GM12864 (cell line): Measurements from ENCODE around the gene PLP2.
"Not testable (repeated sequence)": the region's sequence is repeated elsewhere in the genome, so short reads cannot be mapped to it uniquely, and the experiment has no call there.

Experiments
- DNase-seq: peaks from one replicate; pipeline ENCODE4 v3.0.0-alpha.2; 2011; ENCODE audit warnings: low read depth
- H3K4me3 ChIP-seq: 2 replicates; pipeline ENCODE4 v1.5.1; 2011; ENCODE audit warnings: mild to moderate bottlenecking, low read depth, low read length, control low read depth
- CTCF ChIP-seq: IDR thresholded peaks from 2 replicates; pipeline ENCODE4 v1.5.1; 2011; ENCODE audit warnings: low read depth, mild to moderate bottlenecking, moderate library complexity, low read length, control low read depth, inconsistent platforms; ENCODE audit errors: missing control alignments

The PLP2 gene

GRCh38 chrX:49142264-49142663 is 29.4 kb upstream of the PLP2 start:
- DNase-seq, H3K4me3 ChIP-seq: not testable (repeated sequence)
- TF ChIP-seq CTCF: peak; percentile 2

- H3K4me3 ChIP-seq, DNase-seq: not testable (repeated sequence)
Observed at GRCh38 chrX:49143154-49143553, 28.5 kb upstream of the PLP2 start.

DNA sequence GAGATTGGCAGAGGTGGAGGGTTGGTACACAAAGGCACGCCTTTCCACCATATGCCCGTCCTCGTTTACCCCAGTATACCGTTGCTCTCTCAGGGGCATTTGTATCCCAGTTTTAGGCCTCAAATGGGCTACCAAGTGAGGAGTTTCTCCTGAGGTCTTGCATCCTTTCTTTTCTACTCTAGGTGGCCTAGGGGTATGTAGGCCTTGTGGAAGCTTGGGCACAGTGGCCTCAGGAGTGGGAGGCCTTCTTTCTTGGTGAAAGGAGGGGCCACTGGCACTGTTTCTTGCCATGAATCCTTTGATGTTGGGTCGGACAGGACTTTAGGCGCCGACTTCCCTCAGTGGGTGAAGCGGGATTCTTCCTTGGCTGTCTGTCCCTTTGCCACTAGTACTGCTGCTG is 24.4 kb upstream of the PLP2 start:
- no peak for TF ChIP-seq CTCF
- no peak for DNase-seq
- no peak overlapping the region for H3K4me3 ChIP-seq

GRCh38 chrX:49147936-49148335 is 23.8 kb upstream of the PLP2 start:
- no peak overlapping the region for H3K4me3 ChIP-seq
- no peak for TF ChIP-seq CTCF
- no peak for DNase-seq

DNA sequence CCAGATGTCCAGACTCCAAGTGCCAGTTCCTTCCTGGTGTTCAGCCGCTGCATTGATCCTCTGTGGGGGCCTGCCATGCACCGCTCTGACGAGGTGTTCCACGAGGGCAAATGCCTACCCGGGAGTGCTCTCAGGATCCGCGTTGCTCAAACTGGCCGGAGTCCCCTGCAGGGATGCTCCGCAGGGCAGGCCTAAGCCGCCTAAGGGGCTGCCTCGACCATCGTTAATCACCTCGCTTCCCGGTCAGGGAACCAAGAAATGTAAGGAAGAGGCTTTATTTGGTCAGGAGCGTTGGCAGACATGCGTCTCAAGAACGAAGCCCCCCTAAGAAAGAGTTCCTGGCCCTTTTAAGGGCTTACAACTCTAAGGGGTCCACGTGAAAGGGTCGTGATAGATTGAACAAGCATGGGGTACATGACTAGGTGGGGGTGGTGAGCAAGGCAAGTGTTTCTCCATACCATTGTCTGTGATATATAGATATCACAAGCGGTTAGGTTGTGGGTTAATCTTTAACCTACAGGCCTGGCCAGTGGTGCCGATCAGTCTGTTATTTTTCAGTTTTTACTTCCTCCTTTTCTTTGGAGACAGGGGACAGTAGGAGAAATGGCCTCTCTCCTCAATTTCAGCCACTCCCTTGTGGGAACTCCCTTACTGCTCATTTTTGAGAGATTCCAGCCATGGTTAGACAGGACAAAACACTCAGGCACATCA is 23.2 kb upstream of the PLP2 start:
- not testable (repeated sequence) for H3K4me3 ChIP-seq, DNase-seq

- DNase-seq, H3K4me3 ChIP-seq: not testable (repeated sequence)
Observed at GRCh38 chrX:49149291-49149690, 22.4 kb upstream of the PLP2 start.

DNA sequence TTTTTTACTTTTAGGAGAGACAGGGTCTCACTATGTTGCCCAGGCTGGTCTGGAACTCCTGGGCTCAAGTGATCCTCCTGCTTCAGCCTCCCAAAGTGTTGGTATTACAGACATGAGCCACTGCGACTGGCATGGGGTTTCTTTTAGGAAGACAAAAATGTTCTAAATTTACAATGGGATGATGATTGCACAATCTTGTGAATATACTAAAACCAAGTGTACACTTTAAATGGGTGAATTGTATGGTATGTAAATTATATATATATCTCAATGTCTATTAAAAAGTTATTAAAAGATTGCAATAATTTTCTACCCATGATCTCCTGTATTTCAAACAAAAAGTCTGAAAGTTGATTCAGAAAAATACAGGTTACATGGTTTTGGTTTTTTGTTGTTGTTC is 18.2 kb upstream of the PLP2 start:
- no peak overlapping the region for H3K4me3 ChIP-seq
- DNase-seq: no peak
- no peak for TF ChIP-seq CTCF

- TF ChIP-seq CTCF: no peak
- DNase-seq: no peak
- peak overlapping the region; percentile 59 for H3K4me3 ChIP-seq
Observed at GRCh38 chrX:49155243-49155899, 16.3 kb upstream of the PLP2 start.
